ENCODE results near the gene ENDOV.
"Not testable (repeated sequence)": the region's sequence is repeated elsewhere in the genome, so short reads cannot be mapped to it uniquely, and the experiment has no call there.

The ENDOV gene

DNA sequence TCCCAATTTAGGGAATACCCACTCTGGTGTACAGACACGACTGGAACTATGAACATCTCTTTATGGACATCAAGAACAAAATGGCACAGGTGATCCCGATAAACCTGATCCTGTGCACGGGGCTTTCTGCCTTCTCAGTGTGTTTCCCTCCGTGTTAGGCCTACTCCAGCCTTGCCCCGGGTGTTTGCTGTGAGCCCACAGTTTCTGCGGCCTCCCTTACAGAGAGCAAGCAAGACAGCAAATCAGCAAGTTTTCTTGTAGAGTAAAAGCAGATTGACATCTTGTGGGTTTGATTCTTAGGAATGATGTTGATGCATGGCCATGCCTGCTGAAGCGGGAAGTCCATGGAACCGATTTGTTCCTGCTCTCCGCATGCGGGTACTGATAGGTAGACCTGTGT, 26.4 kb upstream of the ENDOV start:
- no peak for DNase-seq

DNA sequence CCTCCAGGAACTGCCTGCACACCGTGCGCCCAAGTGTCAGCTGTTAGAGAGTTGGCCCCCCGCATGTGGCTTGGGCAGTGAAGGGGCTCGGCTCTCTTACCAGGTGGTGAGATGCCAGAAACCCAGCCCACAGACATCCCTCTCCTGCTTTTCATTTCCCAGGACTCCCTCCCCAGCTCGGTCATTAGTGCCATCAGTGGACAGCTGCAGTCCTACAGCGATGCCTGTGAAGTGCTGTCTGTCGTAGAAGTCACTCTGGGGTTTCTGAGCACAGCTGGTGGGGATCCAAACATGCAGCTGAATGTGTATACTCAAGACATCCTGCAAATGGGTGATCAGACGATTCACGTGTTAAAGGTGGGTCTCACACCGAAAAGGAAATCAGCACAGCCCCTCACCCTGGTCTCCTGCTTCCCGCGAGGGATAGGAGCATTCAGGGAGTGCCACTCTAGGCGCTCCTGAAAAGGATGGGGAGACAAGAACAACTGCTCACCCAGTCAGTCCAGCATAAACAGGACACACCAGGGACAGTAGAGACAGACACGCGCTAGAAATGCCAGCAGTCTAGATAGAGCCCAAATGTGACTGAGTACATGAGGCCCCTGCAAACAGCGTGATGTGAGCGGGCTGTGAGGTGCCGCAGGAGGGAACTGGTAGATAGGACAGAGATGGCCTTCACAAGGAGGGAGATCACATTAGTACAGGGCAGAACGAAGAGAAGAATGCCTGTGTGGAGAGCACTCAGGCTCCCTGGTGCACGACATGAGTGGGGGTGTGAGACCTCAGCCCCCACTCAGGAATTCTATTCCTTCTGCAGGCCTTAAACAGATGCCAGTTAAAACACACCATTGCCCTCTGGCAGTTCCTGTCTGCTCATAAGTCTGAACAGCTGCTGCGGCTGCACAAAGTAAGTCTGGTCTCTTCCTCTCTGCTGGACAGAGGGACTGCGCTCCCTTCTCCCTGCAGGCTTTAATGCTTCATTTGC, 25.7 kb upstream of the ENDOV start:
- DNase-seq: no peak

DNA sequence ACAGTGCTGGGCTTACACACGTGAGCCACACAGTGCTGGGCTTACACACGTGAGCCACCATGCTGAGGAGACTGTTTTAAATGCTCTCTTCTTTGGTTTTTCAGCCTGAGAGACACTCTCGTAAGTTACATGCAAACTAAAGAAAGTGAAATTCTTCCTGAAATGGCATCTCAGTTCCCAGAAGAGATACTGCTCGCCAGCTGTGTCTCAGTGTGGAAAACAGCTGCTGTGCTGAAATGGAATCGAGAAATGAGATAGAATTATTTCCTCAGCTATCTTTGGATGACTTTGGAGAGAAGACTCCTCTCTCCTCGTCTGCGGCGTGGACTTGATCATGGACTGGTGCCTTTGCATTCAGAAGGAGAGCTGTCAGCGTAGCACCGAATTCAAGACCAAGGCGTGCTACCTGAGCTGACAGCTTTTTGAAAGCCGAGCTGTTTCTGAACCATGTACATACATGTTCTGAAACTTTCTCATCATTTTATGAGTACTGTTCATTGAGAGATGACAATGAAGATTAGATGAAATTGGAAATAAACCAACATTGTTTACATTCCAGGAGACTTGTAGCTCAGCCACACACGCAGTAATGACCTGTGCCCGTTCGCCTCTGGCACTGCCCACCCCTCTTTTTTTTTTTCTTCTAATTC, 21.6 kb upstream of the ENDOV start:
- DNase-seq: no peak

DNA sequence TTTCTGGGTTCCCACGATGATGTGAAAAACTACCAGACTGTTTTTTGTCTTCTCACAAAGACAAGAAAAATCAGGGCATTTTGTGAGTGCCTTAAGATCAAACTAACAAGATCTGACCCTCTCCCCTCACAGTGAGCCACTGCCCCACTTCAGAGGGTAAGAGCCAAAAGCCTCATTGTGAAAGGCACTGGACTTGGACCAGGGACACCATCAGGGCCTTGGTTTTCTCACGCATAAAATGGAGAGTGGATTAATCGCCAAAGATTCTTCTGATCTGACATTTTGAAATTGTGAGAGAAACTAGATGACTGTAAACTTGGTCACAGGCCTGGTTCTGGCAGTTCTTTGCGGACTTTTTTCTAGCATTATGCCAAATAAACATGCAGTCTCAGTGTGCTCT, 21.0 kb upstream of the ENDOV start:
- DNase-seq: no peak

DNA sequence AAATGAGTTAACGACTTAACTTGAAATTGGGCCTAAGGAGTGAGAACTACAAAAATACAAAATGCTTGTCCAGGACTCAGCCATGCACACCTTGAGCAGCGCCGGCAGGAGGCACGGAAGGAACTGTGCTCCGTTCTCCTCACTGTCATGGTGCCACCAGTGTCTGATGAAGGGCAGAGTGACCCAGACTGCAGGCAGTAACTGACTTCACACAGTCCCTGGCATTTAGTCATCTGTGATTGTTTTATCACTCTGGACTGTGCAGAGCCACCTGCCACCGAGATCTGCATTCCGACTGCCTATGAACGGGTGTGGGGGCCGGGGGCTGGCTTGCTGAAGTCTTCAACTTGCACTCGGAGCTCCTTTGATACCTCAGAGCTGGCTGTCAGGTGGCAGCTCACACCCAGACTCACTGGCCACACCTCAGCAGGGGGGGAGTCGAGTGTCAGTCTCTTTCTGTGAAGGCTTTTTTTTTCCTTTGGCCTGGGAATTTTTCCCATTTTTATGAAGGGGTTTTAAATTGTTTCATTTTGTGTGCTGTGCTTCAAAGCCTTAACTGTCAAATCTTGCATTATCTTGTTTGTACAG, 20.2 kb upstream of the ENDOV start:
- DNase-seq: no peak

DNA sequence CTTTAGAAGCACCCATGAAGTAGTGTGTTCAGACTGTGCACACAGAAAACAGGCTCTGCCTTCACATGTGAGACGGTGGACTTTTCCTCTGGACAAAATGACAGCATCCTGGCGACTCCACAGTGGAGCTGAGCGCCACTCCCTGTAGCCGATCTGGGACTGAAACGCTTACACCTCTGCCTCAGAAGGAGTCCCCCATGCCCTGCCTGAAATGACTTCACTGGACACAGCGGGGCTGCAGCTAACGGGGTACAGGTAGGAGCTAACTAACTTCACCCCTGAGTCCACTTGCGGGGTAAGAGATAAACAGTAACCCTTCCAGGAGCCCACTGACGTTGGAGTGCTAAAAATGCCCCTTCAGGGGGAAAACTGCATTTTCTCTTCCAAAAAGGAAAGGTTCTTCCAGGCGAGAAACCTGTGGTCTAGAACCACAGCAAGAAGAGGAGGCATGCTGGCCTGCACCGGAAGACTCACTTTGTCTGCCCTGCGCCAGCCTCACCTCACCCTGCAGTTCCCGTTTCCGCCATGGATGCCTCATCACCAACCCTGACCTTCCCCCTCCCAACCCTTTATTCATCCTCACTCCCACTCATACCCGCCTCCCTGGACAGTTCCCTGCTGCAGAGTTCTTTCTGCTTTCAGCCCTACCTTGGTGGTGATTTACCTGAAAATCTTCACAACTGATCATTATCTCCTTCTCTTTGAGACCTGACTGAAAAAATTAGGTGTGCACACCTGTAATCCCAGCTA, 19.4 kb upstream of the ENDOV start:
- no peak for DNase-seq

DNA sequence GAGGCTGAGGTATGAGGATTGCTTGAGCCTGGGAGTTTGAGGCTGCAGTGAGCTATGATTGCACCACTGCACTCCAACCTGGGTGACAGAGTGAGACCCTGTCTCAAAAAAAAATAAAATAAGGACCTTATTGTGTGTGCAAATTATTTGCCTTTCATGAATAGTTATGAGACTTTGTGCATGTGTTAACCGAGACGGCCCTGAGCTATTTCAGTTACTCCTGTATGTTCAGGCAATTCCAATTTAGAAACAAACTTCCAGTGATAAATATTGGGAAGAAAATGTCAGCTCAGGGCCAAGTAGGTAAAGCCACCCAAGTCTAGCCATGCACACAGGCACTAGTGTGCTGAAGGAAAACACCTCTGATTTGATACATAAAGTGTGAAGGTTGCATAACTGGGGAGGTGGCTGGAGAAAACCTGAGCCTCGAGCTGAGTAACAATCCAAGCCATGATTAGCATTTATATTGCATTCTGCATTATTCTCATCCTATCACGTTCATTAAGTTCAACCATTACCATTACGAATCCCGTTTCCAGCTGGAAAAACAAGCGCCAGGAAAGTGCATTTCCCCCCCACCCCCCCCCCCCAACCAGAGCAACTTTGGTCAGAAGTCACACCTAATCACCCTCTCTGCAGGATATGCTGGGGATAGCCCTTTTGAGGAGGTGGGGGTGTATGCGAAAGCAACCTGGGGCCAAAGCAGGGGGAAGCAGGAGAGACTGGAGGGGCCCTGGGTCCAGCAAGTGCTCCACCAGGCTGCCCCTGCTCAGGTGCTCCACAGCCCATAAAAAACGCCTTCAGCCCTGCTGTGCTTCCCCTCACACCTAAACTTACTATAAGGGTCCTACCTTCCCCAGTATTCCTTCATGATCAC, 18.6 kb upstream of the ENDOV start:
- no peak for DNase-seq

DNA sequence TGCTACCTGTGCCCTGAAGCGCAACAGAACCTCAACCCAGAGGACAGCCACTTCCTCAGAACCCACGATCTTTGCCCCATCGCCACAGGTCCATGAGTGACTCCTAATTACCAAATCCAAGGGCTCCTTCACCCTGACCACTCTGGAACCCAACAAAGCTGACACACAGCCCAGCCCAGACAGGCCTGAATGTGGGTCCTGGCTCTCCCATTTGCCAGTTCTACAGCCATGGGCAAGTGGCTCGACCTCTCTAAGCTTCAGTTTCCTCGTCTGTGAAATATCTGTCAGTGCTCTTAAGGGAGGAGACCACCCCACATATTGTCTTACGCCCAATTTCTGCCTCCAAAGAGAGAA, 18.0 kb upstream of the ENDOV start:
- no peak for DNase-seq

DNA sequence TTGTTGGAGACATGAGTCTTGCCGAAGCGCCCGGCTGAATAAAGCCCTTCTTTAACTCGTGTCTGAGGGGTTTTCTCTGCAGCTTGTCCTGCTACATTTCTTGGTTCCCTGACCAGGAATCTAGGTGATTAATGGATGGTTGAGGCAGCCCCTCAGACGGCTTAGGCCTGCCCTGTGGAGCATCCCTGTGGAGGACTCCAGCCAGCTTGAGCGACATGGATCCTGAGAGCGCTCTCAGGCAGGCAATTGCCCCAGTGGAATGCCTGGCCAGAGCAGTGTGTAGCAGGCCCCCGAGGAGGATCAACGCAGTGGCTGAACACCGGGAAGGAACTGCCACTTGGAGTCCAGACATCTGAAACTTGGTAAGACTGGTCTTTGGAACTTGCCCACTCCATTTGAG, 17.3 kb upstream of the ENDOV start:
- no peak for DNase-seq

DNA sequence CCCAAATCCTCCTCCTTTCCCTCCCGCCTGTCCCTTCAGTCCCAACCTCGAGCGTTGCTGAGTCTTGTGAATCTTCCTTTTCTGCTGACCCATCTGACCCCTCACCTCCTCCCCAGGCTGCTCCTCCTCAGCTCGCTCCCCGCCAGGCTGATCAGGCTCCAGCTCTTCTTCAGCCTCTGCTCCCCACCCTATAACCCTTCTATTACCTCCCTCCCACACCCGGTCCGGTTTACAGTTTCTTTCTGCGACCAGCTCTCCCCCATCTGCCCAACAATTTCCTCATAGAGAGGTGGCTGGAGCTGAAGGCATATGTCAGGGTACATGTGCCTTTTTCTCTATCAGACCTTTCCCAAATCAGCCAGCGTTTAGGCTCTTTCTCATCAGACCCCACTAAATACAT, 13.9 kb upstream of the ENDOV start:
- not testable (repeated sequence) for DNase-seq

DNA sequence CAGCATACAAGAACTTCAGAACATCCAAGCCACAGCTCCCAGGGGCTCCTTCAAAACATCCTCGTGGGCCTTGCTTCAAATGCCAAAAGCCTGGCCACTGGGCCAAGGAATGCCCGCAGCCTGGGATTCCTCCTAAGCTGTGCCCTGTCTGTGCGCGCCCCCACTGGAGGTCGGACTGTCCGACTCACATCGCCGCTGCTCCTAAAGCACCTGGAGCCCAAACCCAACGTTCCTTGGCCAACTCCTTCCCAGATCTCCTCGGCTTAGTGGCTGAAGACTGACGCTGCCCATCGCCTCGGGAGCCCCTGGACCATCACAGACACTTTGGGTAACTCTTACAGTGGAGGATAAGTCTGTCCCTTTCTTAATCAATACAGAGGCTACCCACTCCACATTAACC, 12.9 kb upstream of the ENDOV start:
- not testable (repeated sequence) for DNase-seq

DNA sequence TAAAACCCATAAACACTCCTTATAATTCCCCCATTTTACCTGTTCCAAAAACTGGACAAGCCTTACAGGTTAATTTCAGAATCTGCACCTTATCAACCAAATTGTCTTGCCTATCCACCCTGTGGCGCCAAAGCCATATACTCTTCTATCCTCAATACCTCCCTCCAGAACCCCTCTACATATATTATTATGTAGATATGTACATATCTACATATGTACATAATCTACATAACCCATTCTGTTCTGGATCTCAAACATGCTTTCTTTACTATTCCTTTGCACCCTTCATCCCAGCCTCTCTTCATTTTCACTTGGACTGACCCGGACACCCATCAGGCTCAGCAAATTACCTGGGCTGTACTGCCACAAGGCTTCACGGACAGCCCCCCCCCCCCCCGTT, 12.0 kb upstream of the ENDOV start:
- DNase-seq: no peak

DNA sequence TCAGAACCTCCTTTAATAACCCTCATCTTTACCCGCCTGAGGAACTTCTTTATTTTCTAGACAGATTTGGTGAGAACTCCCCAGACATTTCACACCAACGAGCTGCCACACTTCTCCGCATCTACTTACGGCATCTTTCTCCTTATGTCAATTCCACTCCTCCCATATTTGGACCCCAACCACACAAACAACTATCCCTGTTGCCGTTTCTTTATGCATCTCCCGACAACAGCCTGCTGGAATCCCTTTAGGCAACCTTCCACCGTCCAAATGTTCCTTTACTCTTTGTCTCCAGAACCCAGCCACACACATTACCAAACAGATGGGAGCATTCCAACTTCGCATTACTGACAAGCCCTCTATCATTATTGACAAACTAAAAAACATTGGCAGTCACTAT, 8.8 kb upstream of the ENDOV start:
- DNase-seq: no peak

DNA sequence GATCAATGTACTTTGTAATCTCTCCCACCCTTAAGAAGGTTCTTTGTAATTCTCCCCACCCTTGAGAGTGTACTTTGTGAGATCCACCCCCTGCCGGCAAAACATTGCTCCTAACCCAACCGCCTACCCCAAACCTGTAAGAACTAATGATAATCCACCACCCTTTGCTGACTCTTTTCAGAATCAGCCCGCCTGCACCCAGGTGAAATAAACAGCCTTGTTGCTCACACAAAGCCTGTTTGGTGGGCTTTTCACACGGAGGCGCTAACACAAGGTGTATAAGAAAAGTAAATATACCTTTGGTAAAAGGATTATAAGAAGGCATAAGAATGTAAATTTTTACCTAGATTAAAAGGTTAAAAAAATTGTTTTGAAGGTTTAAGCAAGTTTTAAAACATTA, 7.0 kb upstream of the ENDOV start:
- not testable (repeated sequence) for DNase-seq

DNA sequence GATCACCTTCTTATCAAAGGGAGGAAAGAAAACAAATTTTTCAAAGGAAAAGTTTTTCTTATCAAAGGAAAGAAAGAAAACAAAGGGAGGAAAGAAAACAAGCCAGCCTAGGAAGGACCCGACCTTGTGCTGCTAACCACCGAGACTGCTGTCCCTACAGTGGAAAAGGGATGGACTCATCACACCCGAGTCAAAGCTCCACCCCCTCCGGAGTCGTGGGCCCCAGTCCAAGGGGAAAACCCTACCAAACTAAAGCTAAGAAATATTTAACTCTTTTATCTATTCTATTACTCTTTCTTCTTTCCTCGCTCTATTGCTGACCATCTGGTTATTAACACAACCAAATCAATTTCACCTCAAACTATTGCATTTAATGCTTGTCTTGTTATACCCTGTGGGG, 6.1 kb upstream of the ENDOV start:
- no peak for DNase-seq

DNA sequence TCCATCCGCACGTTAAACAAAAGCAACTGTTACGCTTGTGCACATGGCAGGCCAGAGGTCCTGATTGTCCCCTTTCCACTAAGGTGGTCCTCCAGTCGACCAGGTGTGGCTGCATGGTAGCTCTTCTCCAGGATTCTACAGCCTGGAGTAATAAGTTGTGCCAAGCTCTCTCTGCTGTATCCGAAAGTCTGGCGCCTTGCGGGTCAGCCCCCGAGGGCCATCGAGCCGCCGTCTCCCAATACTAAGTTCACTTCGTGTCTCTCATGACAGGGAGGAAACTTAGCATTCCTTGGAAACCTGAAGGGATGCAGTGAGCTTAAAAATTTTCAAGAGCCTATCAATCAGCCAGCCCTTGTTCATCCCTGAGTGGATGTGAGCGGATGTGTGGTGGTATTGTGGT, 5.3 kb upstream of the ENDOV start:
- DNase-seq: no peak

DNA sequence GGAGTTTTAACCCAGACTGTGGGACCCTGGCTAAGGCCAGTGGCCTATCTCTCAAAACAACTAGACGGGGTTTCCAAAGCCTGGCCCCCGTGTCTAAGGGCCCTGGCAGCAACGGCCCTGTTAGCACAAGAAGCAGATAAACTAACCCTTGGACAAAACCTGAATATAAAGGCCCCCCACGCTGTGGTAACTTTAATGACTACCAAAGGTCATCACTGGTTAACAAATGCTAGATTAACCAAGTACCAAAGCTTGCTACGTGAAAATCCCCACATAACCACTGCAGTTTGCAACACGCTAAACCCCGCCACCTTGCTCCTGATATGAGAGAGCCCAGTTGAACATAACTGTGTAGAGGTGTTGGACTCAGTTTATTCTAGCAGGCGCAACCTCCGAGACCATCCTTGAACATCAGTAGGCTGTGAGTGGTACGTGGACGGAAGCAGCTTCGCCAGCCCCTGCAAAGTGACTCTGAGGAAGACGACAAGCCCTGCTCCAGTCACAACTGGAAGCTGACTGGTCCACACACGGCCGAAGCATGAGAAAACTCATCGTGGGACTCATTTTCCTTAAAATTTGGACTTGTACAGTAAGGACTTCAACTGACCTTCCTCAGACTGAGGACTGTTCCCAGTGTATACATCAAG, 4.4 kb upstream of the ENDOV start:
- not testable (repeated sequence) for DNase-seq

DNA sequence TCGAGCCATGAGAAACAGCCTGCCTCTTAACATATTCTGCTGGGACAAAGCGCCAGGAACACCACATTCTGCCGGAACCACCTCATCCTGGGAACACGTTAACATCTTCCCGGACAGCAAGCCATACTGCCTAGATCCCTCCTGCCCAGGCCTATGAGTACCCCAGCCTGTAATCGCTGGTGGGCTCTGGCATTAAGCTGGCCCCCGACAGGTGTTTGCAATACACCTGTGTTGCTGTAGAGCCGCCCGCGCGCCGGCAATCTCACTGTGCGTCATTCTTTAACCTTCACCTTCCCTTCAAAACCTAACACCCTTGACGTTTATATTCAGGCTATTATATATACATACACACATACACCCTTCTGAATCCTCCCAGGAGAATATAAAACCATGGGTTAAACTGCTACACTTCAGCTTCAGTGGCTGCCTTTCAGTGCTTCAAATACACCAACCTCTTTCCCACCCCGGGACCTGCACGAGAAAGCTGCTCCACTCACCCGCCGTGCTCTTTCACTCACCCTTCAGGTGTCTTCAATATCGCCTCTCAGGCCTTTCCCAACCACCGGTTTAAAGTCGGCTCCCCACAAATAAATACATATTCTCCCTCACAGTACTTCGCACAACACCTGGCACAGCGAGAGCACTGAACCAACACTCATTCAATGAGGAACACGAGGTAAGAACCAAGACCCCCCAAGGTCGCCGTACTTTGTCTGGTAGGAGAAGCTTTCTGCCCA, 1.0 kb upstream of the ENDOV start:
- DNase-seq: no peak

DNA sequence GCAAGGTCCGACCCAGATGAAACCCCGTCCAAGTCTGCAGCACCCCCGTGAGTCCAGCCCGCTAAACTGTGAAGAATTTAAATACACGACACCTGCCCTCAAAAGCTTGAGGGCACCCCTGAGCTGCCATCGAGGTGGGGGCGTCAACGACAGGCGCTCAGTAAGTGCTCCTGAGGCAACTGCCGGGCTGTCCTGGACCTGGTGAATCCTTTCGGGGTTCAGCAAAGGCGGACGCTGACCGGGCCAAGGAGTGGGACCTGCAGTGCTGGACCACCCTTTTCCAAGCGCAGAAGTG, 512 bp upstream of the ENDOV start:
- no peak for DNase-seq

DNA sequence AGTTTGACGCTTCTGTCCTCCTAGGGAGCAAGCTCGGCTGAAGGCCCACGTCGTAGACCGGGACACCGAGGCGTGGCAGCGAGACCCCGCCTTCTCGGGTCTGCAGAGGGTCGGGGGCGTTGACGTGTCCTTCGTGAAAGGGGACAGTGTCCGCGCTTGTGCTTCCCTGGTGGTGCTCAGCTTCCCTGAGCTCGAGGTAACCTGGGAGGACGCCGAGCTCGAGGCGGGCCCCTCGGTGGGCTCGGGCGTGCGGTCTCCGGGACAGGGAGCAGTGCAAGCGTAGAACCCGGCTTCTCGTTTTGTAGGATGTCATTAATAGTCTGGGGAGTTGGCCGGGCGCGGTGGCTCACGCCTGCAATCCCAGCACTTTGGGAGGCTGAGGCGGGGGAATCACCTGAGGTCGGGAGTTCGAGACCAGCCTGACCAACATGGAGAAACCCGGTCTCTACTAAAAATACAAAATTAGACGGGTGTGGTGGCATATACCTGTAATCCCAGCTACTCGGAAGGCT, 715 bp downstream of the ENDOV start:
- DNase-seq: no peak
